HCT116 (cell line): ENCODE data around the gene PEX11B. TPM values are rescaled to one million over a fixed set of nuclear protein-coding genes. Genes with fewer than 3 reads are reported as not detected.

Source experiments
- ATAC-seq: fragments of 200-7000 bp; cut with Tn5 transposase; 2 replicates; pipeline ENCODE4 v1.9.1; 2020; ENCODE audit warnings: mild to moderate bottlenecking, moderate library complexity
- BruUV-seq: library from RNA; stranded (reverse); fragments of 400-500 nt; replicated peaks from 2 replicates; lab custom pipeline; 2021; lab: Mats Ljungman, UMichigan
- CTCF ChIA-PET: fragments of 300-600 bp; sonication (Branson Sonifier 250); formaldehyde crosslinking; loops from one replicate; lab custom pipeline; 2021; ENCODE audit warnings: antibody characterized with exemption; lab: Charles Lee
- POLR2A ChIA-PET: fragments of 300-600, 350-600 bp; sonication (Branson Sonifier 250); formaldehyde crosslinking; loops from one replicate; lab custom pipeline; 2021; ENCODE audit warnings: antibody characterized with exemption; lab: Charles Lee
- RAD21 ChIA-PET, 2 experiments: fragments of 300-600 bp; sonication (Branson Sonifier 250); formaldehyde crosslinking; loops; one replicate each; lab custom pipeline; 2023; ENCODE audit warnings: low total read pairs in 2 of 2; ENCODE audit not compliant: uncharacterized antibody in 2 of 2, unreplicated experiment in 2 of 2, low non-redundant PET in 1 of 2; lab: Charles Lee
- DNase-seq: peaks from one replicate; pipeline ENCODE4 v3.0.0-alpha.2; 2010; ENCODE audit warnings: low read depth, low spot score
- H2AFZ ChIP-seq: fragments of 200-600 bp; shearing (Covaris generic), sonication (generic); 2 replicates; pipeline ENCODE4 v1.6.1; 2017; ENCODE audit warnings: low read depth, mixed run types, mixed read lengths, antibody characterized with exemption, low read length; ENCODE audit not compliant: poor library complexity, severe bottlenecking
- H3K27ac ChIP-seq: 2 replicates; pipeline ENCODE4 v1.5.1; 2012; ENCODE audit warnings: low read depth, low read length
- H3K27me3 ChIP-seq: fragments of 200-600 bp; sonication (generic); 2 replicates; pipeline ENCODE4 v1.6.1; 2016; ENCODE audit warnings: mixed run types, low read length, mixed read lengths; ENCODE audit not compliant: insufficient read depth
- H3K36me3 ChIP-seq, 2 experiments: fragments of 200-500 bp in 1 of 2; fragments of 200-600 bp in 1 of 2; sonication (Bioruptor generic) in 1 of 2; sonication (generic) in 1 of 2; 2 replicates each; pipeline versions ENCODE4 v1.5.1 to v1.6.1; 2014 to 2016; ENCODE audit warnings: low read length in 2 of 2, inconsistent platforms in 1 of 2, mixed read lengths in 1 of 2, mixed run types in 1 of 2; ENCODE audit not compliant: insufficient read depth in 2 of 2, control insufficient read depth in 1 of 2
- H3K4me1 ChIP-seq, 2 experiments: fragments of 200-600 bp in 1 of 2; sonication (generic) in 1 of 2; 2 replicates each; pipeline versions ENCODE4 v1.5.1 to v1.6.1; 2012 to 2017; ENCODE audit warnings: low read length in 2 of 2, inconsistent platforms in 1 of 2, mild to moderate bottlenecking in 1 of 2, mixed read lengths in 1 of 2, mixed run types in 1 of 2, moderate library complexity in 1 of 2; ENCODE audit not compliant: insufficient read depth in 2 of 2, control insufficient read depth in 1 of 2
- H3K4me2 ChIP-seq: fragments of 200-600 bp; sonication (generic); 2 replicates; pipeline ENCODE4 v1.6.1; 2017; ENCODE audit warnings: mixed run types, low read length, mixed read lengths
- H3K4me3 ChIP-seq, 2 experiments: fragments of 200-600 bp in 1 of 2; sonication (generic) in 1 of 2; replicated peaks in 1 of 2; 2 replicates each; pipeline ENCODE4 v1.5.1; 2011 to 2016; ENCODE audit warnings: low read length in 2 of 2, control low read depth in 1 of 2, low read depth in 1 of 2, mild to moderate bottlenecking in 1 of 2, mixed read lengths in 1 of 2, mixed run types in 1 of 2
- H3K79me2 ChIP-seq: fragments of 200-600 bp; sonication (generic); 2 replicates; pipeline ENCODE4 v1.6.1; 2017; ENCODE audit warnings: mild to moderate bottlenecking, mixed run types, low read length, moderate library complexity, mixed read lengths; ENCODE audit not compliant: insufficient read depth
- H3K9ac ChIP-seq: fragments of 200-600 bp; sonication (generic); 2 replicates; pipeline ENCODE4 v1.6.1; 2016; ENCODE audit warnings: low read length, mixed read lengths
- H3K9me2 ChIP-seq: fragments of 200-600 bp; sonication (generic), shearing (Covaris generic); 2 replicates; pipeline ENCODE4 v1.6.1; 2017; ENCODE audit warnings: mixed run types, mild to moderate bottlenecking, moderate library complexity; ENCODE audit not compliant: insufficient read depth
- H3K9me3 ChIP-seq, 2 experiments: fragments of 200-500 bp in 1 of 2; fragments of 200-600 bp in 1 of 2; sonication (Bioruptor generic) in 1 of 2; sonication (generic) in 1 of 2; 2 replicates each; pipeline ENCODE4 v1.6.1; 2014 to 2017; ENCODE audit warnings: low read length in 2 of 2, mixed read lengths in 2 of 2, inconsistent platforms in 1 of 2, low read depth in 1 of 2, mild to moderate bottlenecking in 1 of 2, mixed run types in 1 of 2, moderate library complexity in 1 of 2; ENCODE audit not compliant: control insufficient read depth in 1 of 2, insufficient read depth in 1 of 2
- H4K20me1 ChIP-seq: fragments of 200-600 bp; sonication (generic), shearing (Covaris generic); 2 replicates; pipeline ENCODE4 v1.6.1; 2017; ENCODE audit warnings: mixed run types, mild to moderate bottlenecking, moderate library complexity; ENCODE audit not compliant: insufficient read depth
- CBX3 ChIP-seq: IDR thresholded peaks from 2 replicates; pipeline ENCODE4 v1.6.1; 2012; ENCODE audit warnings: low read depth
- CEBPB ChIP-seq: IDR thresholded peaks from 2 replicates; pipeline ENCODE4 v1.6.1; 2012; ENCODE audit warnings: low read depth
- EGR1 ChIP-seq: IDR thresholded peaks from 2 replicates; pipeline ENCODE4 v1.6.1; 2012; ENCODE audit warnings: low read depth
- ELF1 ChIP-seq: IDR thresholded peaks from 2 replicates; pipeline ENCODE4 v1.6.1; 2012; ENCODE audit warnings: low read depth, borderline replicate concordance
- EZH2 ChIP-seq: fragments of 200-600 bp; sonication (generic); IDR thresholded peaks from 2 replicates; pipeline ENCODE4 v1.6.1; 2017; ENCODE audit warnings: antibody characterized with exemption, mixed run types
- EZH2phosphoT487 ChIP-seq: fragments of 200-600 bp; IDR thresholded peaks from 2 replicates; pipeline ENCODE4 v1.6.1; 2018; ENCODE audit warnings: antibody characterized with exemption, borderline replicate concordance
- FOSL1 ChIP-seq: IDR thresholded peaks from 2 replicates; pipeline ENCODE4 v1.6.1; 2012; ENCODE audit warnings: low read depth
- JUND ChIP-seq: IDR thresholded peaks from 2 replicates; pipeline ENCODE4 v1.6.1; 2012
- POLR2A ChIP-seq: IDR thresholded peaks from 2 replicates; pipeline ENCODE4 v1.7.0; 2011; ENCODE audit warnings: borderline replicate concordance; ENCODE audit not compliant: insufficient read depth, insufficient read length; ENCODE audit errors: extremely low read depth
- POLR2AphosphoS5 ChIP-seq: IDR thresholded peaks from 2 replicates; pipeline ENCODE4 v1.6.1; 2011; ENCODE audit warnings: mild to moderate bottlenecking, low read depth, low read length, moderate library complexity
- RAD21 ChIP-seq: IDR thresholded peaks from 2 replicates; pipeline ENCODE4 v1.6.1; 2012; ENCODE audit warnings: low read depth, mild to moderate bottlenecking
- SIN3A ChIP-seq: IDR thresholded peaks from 2 replicates; pipeline ENCODE4 v1.6.1; 2012; ENCODE audit warnings: low read depth
- SP1 ChIP-seq: IDR thresholded peaks from 2 replicates; pipeline ENCODE4 v1.6.1; 2012; ENCODE audit warnings: low read depth
- SRF ChIP-seq: IDR thresholded peaks from 2 replicates; pipeline ENCODE4 v1.6.1; 2012; ENCODE audit warnings: low read depth
- TCF7L2 ChIP-seq: IDR thresholded peaks from 2 replicates; pipeline ENCODE4 v1.7.0; 2011; ENCODE audit warnings: borderline replicate concordance, inconsistent platforms; ENCODE audit not compliant: insufficient read depth, insufficient read length; ENCODE audit errors: extremely low read depth
- YY1 ChIP-seq: IDR thresholded peaks from 2 replicates; pipeline ENCODE4 v1.6.1; 2011; ENCODE audit warnings: low read length, low read depth, moderate library complexity, mild to moderate bottlenecking; ENCODE audit not compliant: insufficient replicate concordance; ENCODE audit errors: extremely low read depth
- ZBTB33 ChIP-seq: IDR thresholded peaks from 2 replicates; pipeline ENCODE4 v1.6.1; 2011; ENCODE audit warnings: mild to moderate bottlenecking, low read length, moderate library complexity; ENCODE audit not compliant: insufficient replicate concordance; ENCODE audit errors: extremely low read depth
- ZNF274 ChIP-seq: fragments of 200-500 bp; sonication (Bioruptor generic); IDR thresholded peaks from 2 replicates; pipeline ENCODE4 v1.6.1; 2014; ENCODE audit warnings: mild to moderate bottlenecking, low read depth, low read length, inconsistent platforms
- intact Hi-C: fragments of 100-400 bp; cut with micrococcal nuclease; formaldehyde crosslinking; loops from 2 replicates; pipeline ENCODE4 v1.10.0; 2022
- total RNA-seq: library from RNA; stranded (reverse); gene quantifications from one replicate; pipeline ENCODE4 v1.2.1, GENCODE V29; 2021; ENCODE audit not compliant: unreplicated experiment
- TF ChIP-seq, protein P1 (sequence below), 3 experiments: fragments of 200-600 bp in 1 of 3; sonication (generic) in 1 of 3; IDR thresholded peaks in 2 of 3; conservative IDR thresholded peaks in 1 of 3; 2 replicates each; pipeline ENCODE4 v1.5.1; 2012 to 2017; ENCODE audit warnings: low read depth in 2 of 3, low read length in 2 of 3, antibody characterized with exemption in 1 of 3, borderline replicate concordance in 1 of 3, control low read depth in 1 of 3, mild to moderate bottlenecking in 1 of 3, mixed read lengths in 1 of 3, mixed run types in 1 of 3, moderate library complexity in 1 of 3; ENCODE audit not compliant: insufficient read depth in 1 of 3
- TF ChIP-seq, protein P2 (sequence below): IDR thresholded peaks from 2 replicates; pipeline ENCODE4 v1.6.1; 2012
- TF ChIP-seq, protein P3 (sequence below): IDR thresholded peaks from 2 replicates; pipeline ENCODE4 v1.6.1; 2012

Gene PEX11B
- total RNA-seq, 1 experiment from 2014 or later = 20.9 TPM

DNA sequence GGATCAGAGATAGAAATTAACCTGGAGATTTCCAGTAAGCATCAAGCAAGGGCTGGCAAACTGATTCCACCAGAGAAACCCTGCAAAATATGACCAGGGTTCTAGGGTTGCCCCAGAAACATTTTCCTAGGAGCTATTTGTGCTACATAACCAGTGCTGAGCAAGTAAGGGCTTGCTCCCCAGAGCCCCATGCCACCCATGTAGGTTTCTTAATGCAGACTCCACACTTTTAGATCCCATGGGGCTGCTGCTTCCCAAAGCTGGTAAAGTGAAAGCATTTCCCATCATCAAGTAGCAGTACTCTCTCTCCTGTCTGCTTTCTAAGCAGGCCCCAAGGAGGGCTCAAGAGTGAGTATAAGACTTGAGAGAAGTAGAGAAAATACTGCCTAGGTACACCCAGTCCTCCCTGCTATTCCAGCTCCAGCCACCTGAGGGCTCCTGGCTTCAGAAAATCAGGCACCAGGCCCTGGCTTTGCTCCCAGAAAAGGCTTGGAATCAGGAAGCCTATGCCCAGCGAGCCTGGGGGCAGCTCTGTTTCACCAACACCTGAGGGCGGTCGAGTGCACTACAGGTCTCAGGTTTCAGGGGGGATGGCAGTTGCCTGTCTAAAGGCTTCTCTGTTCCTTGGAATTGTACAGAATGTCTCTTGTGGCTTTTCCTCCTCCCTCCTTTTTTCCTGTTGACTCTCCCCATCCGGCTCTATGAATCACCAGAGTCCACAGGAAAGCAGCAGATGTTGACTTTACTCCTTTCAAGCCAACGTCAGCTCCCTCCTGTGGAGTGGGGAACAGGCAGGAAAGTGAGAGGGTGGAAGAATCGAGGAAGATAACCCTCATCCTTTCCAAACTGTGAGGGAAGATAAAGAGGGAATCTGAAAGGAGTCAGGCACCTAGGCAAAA lies 26.7 kb downstream of the PEX11B start:
- CTCF ChIA-PET = interaction anchor here (0.7 to 3.3 kb wide), 24 partner anchors 8 to 145 kb away, joined by 3 to 36 read pairs (median 6); partner anchors contain the start of genes ANKRD34A, ITGA10, LIX1L and NUDT17
- H3K4me2 ChIP-seq = peak overlapping the region; percentile 71
- POLR2A ChIA-PET = interaction anchor here (0.8 to 2.6 kb wide), 10 partner anchors 16 to 159 kb away, joined by 3 to 21 read pairs (median 6); partner anchors contain the start of genes ANKRD34A, PEX11B, PIAS3 and POLR3GL
- no peaks in the 10 kb centered on the region for H3K79me2 ChIP-seq
- peak overlapping the region; percentile 78 for H3K27ac ChIP-seq
- H3K9ac ChIP-seq = peak overlapping the region; percentile 54
- H3K36me3 ChIP-seq = no peaks in the 10 kb centered on the region
- H4K20me1 ChIP-seq = no peaks in the 10 kb centered on the region
- H3K4me1 ChIP-seq = peaks cover 29 to 37% of the 10 kb centered on the region in 2 experiments
- RAD21 ChIA-PET = interaction anchor here (0.8 to 1.7 kb wide), 8 partner anchors 28 to 145 kb away, joined by 3 to 5 read pairs (median 4); partner anchors contain the start of genes PIAS3 (in 2 of the 2) and RBM8A (in 2 of the 2)
- peak overlapping the region in 1 of 2 experiments; percentile 25; a peak in 2 of 4 replicates for H3K4me3 ChIP-seq
- intact Hi-C loops = loop anchor here (1.0 to 5.0 kb wide), 3 partner anchors 18 to 121 kb away; partner anchors contain the start of gene ITGA10
- no TSS peak for BruUV-seq
- no peaks in the 10 kb centered on the region for H3K9me3 ChIP-seq
- H3K27me3 ChIP-seq = no peaks in the 10 kb centered on the region
- peak overlapping the region; percentile 64 for H2AFZ ChIP-seq
- H3K9me2 ChIP-seq = no peaks in the 10 kb centered on the region
- peak; percentile 97 for DNase-seq
- peak; percentile 98 for ATAC-seq
- TF ChIP-seq JUND = peak; percentile 78; the same call in 1 of the 2 replicates
- TF ChIP-seq ZNF274 = no peak
- TF ChIP-seq EZH2phosphoT487 = no peak
- peak; percentile 65 for TF ChIP-seq YY1
- peak; percentile 57; the same call in 1 of the 2 replicates for TF ChIP-seq POLR2AphosphoS5
- TF ChIP-seq SP1 = peak; percentile 92
- peak; percentile 65 for TF ChIP-seq FOSL1
- no peak for TF ChIP-seq ZBTB33
- TF ChIP-seq, protein P1, sequence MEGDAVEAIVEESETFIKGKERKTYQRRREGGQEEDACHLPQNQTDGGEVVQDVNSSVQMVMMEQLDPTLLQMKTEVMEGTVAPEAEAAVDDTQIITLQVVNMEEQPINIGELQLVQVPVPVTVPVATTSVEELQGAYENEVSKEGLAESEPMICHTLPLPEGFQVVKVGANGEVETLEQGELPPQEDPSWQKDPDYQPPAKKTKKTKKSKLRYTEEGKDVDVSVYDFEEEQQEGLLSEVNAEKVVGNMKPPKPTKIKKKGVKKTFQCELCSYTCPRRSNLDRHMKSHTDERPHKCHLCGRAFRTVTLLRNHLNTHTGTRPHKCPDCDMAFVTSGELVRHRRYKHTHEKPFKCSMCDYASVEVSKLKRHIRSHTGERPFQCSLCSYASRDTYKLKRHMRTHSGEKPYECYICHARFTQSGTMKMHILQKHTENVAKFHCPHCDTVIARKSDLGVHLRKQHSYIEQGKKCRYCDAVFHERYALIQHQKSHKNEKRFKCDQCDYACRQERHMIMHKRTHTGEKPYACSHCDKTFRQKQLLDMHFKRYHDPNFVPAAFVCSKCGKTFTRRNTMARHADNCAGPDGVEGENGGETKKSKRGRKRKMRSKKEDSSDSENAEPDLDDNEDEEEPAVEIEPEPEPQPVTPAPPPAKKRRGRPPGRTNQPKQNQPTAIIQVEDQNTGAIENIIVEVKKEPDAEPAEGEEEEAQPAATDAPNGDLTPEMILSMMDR (IDR thresholded peaks at IDR 0.05 in 2 of 3, conservative IDR thresholded peaks at IDR 0.05 in 1 of 3; ENCODE audit: borderline replicate concordance in 1 of 3, insufficient read depth in 1 of 3, low read depth in 2 of 3, low read length in 2 of 3) = peak; percentile 96 to 99 (median 98)
- TF ChIP-seq SIN3A = no peak
- TF ChIP-seq, protein P2, sequence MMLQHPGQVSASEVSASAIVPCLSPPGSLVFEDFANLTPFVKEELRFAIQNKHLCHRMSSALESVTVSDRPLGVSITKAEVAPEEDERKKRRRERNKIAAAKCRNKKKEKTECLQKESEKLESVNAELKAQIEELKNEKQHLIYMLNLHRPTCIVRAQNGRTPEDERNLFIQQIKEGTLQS = no peak
- no peak for TF ChIP-seq POLR2A
- no peak for TF ChIP-seq EZH2
- TF ChIP-seq EGR1 = no peak
- TF ChIP-seq SRF = no peak; the same call in 1 of the 2 replicates
- peak; percentile 71 for TF ChIP-seq CBX3
- TF ChIP-seq, protein P3, sequence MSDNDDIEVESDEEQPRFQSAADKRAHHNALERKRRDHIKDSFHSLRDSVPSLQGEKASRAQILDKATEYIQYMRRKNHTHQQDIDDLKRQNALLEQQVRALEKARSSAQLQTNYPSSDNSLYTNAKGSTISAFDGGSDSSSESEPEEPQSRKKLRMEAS = no peak
- no peak for TF ChIP-seq CEBPB
- TF ChIP-seq ELF1 = no peak; the same call in 1 of the 2 replicates
- TF ChIP-seq TCF7L2 = no peak
- peak; percentile 98 for TF ChIP-seq RAD21
